NCI-H2196 treated with DMSO at 0.1 percent for 48 hours (cell line): ENCODE measurements around the gene TRIO.
A peak's percentile ranks its signal among the peaks of the same experiment; 100 is the strongest.

Source experiments
- DNase-seq: peaks from one replicate; lab custom pipeline; 2025; ENCODE audit not compliant: unreplicated experiment; lab: John Stamatoyannopoulos, UW

The TRIO gene

GRCh38 chr5:14445013-14445412 is 301.9 kb downstream of the TRIO start:
- no peak for DNase-seq

GRCh38 chr5:14445576-14446290 is 302.6 kb downstream of the TRIO start:
- DNase-seq: no peak

- DNase-seq: peak; percentile 17
Observed at GRCh38 chr5:14447958-14448911, 305.1 kb downstream of the TRIO start.

GRCh38 chr5:14449052-14449661 is 306.0 kb downstream of the TRIO start:
- DNase-seq: no peak

- DNase-seq: no peak
Observed at GRCh38 chr5:14450018-14450524, 306.9 kb downstream of the TRIO start.

GRCh38 chr5:14450742-14451141 is 307.6 kb downstream of the TRIO start:
- DNase-seq: no peak

- no peak for DNase-seq
Observed at GRCh38 chr5:14451871-14452270, 308.7 kb downstream of the TRIO start.

- DNase-seq: no peak
Observed at GRCh38 chr5:14452685-14453454, 309.7 kb downstream of the TRIO start.

- DNase-seq: no peak
Observed at GRCh38 chr5:14453481-14453880, 310.3 kb downstream of the TRIO start.

GRCh38 chr5:14455814-14456321 is 312.7 kb downstream of the TRIO start:
- no peak for DNase-seq

GRCh38 chr5:14457476-14457875 is 314.3 kb downstream of the TRIO start:
- DNase-seq: no peak

- no peak for DNase-seq
Observed at GRCh38 chr5:14458414-14458813, 315.3 kb downstream of the TRIO start.

- no peak for DNase-seq
Observed at GRCh38 chr5:14460844-14461398, 317.8 kb downstream of the TRIO start.

GRCh38 chr5:14462681-14463080 is 319.5 kb downstream of the TRIO start:
- no peak for DNase-seq

GRCh38 chr5:14463629-14464028 is 320.5 kb downstream of the TRIO start:
- peak; percentile 41 for DNase-seq

- no peak for DNase-seq
Observed at GRCh38 chr5:14464096-14464495, 321.0 kb downstream of the TRIO start.

GRCh38 chr5:14464671-14465070 is 321.5 kb downstream of the TRIO start:
- peak; percentile 48 for DNase-seq

GRCh38 chr5:14465116-14465515 is 322.0 kb downstream of the TRIO start:
- no peak for DNase-seq

GRCh38 chr5:14465776-14466175 is 322.6 kb downstream of the TRIO start:
- no peak for DNase-seq

GRCh38 chr5:14467251-14467650 is 324.1 kb downstream of the TRIO start:
- DNase-seq: no peak
